ENCODE measurements around the gene ARFRP1.

ARFRP1 gene

DNA sequence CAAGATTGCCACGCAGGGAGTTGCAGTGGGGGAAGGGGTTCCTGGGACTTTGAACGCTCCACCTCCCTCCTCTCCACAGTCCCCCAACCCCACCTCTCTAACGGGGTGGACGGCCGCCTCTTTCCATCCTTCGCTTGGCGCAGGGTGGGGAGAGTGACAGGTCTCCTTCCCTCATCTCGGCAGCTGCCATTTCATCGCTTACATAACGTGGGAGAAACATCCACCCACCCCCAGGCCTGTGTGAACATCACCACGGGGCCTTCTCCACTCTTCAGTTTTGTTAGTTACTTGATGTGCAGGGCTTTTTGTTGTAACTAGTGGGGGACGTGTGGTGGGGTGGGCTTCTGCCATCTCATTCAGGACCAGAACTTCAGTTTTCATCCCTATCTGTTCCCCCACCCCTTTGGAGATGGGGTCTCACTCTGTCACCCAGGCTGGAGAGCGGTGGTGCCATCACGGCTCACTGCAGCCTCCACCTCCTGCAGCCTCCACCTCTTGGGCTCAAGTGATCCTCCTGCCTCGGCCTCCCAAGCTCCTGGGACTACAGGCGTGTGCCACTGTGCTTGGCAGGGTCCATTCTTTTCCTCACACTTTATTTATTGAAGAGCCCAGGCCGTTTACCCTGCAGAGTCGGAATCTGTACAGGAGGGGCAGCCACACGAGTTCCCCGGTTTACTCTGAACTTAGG, 32.0 kb downstream of the ARFRP1 start:
- TF ChIP-seq TAF1 (IDR thresholded peaks at IDR 0.05; ENCODE audit: borderline replicate concordance, insufficient read depth, low read length) (no peak), SIN3A (IDR thresholded peaks at IDR 0.05; ENCODE audit: borderline replicate concordance, insufficient read depth, low read length) (no peak), FOXP2 (optimal IDR thresholded peaks at IDR 0.05; ENCODE audit: borderline replicate concordance, extremely low read depth, extremely low read length, insufficient read depth) (no peak), POLR2AphosphoS5 (IDR thresholded peaks at IDR 0.05; ENCODE audit: low read depth, low read length) (no peak)
- TF ChIP-seq, protein P1, sequence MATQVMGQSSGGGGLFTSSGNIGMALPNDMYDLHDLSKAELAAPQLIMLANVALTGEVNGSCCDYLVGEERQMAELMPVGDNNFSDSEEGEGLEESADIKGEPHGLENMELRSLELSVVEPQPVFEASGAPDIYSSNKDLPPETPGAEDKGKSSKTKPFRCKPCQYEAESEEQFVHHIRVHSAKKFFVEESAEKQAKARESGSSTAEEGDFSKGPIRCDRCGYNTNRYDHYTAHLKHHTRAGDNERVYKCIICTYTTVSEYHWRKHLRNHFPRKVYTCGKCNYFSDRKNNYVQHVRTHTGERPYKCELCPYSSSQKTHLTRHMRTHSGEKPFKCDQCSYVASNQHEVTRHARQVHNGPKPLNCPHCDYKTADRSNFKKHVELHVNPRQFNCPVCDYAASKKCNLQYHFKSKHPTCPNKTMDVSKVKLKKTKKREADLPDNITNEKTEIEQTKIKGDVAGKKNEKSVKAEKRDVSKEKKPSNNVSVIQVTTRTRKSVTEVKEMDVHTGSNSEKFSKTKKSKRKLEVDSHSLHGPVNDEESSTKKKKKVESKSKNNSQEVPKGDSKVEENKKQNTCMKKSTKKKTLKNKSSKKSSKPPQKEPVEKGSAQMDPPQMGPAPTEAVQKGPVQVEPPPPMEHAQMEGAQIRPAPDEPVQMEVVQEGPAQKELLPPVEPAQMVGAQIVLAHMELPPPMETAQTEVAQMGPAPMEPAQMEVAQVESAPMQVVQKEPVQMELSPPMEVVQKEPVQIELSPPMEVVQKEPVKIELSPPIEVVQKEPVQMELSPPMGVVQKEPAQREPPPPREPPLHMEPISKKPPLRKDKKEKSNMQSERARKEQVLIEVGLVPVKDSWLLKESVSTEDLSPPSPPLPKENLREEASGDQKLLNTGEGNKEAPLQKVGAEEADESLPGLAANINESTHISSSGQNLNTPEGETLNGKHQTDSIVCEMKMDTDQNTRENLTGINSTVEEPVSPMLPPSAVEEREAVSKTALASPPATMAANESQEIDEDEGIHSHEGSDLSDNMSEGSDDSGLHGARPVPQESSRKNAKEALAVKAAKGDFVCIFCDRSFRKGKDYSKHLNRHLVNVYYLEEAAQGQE (IDR thresholded peaks at IDR 0.05; ENCODE audit: insufficient read depth in 1 of 2, low read depth in 2 of 2, low read length in 2 of 2): no peak

DNA sequence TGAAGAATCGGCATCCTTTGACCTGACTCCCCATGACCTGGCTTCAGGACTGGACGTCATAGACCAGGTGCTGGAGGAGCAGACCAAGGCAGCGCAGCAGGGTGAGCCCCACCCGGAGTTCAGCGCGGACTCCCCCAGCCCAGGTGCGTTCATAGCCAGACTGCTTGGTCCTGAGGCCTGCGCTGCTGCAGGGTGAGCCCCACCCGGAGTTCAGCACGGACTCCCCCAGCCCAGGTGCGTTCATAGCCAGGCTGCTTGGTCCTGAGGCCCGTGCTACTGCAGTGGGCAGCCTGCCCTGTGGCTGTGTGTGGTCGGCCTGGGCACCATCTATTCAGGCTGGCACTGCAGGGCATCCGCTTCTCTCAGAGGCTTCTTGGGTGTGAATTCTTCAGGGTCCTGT, 33.8 kb downstream of the ARFRP1 start:
- TF ChIP-seq, protein P1 (IDR thresholded peaks at IDR 0.05; ENCODE audit: insufficient read depth in 1 of 2, low read depth in 2 of 2, low read length in 2 of 2): no peak
- TF ChIP-seq SIN3A (IDR thresholded peaks at IDR 0.05; ENCODE audit: borderline replicate concordance, insufficient read depth, low read length) (no peak), POLR2AphosphoS5 (IDR thresholded peaks at IDR 0.05; ENCODE audit: low read depth, low read length) (no peak), FOXP2 (optimal IDR thresholded peaks at IDR 0.05; ENCODE audit: borderline replicate concordance, extremely low read depth, extremely low read length, insufficient read depth) (no peak), TAF1 (IDR thresholded peaks at IDR 0.05; ENCODE audit: borderline replicate concordance, insufficient read depth, low read length) (no peak)

DNA sequence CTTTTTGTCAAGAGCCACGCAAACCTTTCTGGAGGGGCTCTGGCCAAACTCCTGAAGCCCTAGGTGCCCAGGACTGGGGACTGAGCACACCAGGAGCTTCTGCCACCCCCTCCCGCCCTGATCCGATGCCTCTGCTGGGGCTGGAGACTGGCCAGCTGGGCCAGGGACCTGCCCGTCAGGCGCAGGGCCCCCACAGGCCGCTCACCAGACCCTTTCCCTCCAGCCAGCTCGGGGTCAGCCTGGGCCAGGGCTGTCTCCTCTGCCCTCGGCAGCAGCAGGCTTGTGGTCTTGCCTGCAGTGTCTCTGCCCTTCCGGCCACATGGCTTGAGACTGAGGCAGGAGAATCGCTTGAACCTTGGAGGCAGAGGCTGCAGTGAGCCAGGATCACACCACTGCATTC, 35.1 kb downstream of the ARFRP1 start:
- no peak for TF ChIP-seq TAF1 (IDR thresholded peaks at IDR 0.05; ENCODE audit: borderline replicate concordance, insufficient read depth, low read length)
- no peak for TF ChIP-seq SIN3A (IDR thresholded peaks at IDR 0.05; ENCODE audit: borderline replicate concordance, insufficient read depth, low read length)
- no peak for TF ChIP-seq FOXP2 (optimal IDR thresholded peaks at IDR 0.05; ENCODE audit: borderline replicate concordance, extremely low read depth, extremely low read length, insufficient read depth)
- no peak for TF ChIP-seq POLR2AphosphoS5 (IDR thresholded peaks at IDR 0.05; ENCODE audit: low read depth, low read length)
- TF ChIP-seq, protein P1 (IDR thresholded peaks at IDR 0.05; ENCODE audit: insufficient read depth in 1 of 2, low read depth in 2 of 2, low read length in 2 of 2): no peak

DNA sequence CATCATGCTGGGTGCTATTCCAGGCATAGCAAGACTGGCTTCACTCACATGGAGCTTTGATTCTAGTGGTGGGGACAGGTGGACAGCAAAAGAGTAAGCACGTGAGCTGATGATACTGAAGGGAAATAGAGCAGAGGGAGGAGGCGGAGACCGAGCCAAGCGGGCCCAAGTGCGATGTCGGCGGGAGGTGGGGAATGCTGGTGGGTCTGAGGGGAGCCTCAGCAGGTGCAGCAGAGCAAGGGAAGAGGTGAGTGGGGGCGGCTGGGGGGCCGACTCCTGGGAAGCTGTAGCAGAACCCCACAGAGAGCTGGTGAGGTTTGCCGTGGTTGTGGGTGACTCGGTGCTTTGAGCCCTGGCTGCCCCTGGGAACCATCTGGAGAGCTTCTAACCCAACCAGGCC, 39.4 kb downstream of the ARFRP1 start:
- TF ChIP-seq, protein P1 (IDR thresholded peaks at IDR 0.05; ENCODE audit: insufficient read depth in 1 of 2, low read depth in 2 of 2, low read length in 2 of 2): no peak
- TF ChIP-seq TAF1 (IDR thresholded peaks at IDR 0.05; ENCODE audit: borderline replicate concordance, insufficient read depth, low read length) (no peak), POLR2AphosphoS5 (IDR thresholded peaks at IDR 0.05; ENCODE audit: low read depth, low read length) (no peak), FOXP2 (optimal IDR thresholded peaks at IDR 0.05; ENCODE audit: borderline replicate concordance, extremely low read depth, extremely low read length, insufficient read depth) (no peak), SIN3A (IDR thresholded peaks at IDR 0.05; ENCODE audit: borderline replicate concordance, insufficient read depth, low read length) (no peak)
